ENCODE results near the gene CALHM1. TPM values are rescaled to one million over a fixed set of nuclear protein-coding genes. Genes with fewer than 3 reads are reported as not detected.

CALHM1 gene
- total RNA-seq, 2 donors from 2014 or later: not detected

GRCh38 chr10:103416436-103417147, 42.1 kb downstream of the CALHM1 start:
- peaks cover 13 to 60% of the 10 kb centered on the region in 2 donors for H3K36me3 ChIP-seq (replicated peaks in 1 of 2; ENCODE audit: insufficient read depth in 1 of 2, low read depth in 2 of 2)
- ATAC-seq (peak; percentile 59), DNase-seq (peak; percentile 66 to 82 (median 76))
- H3K4me3 ChIP-seq: no peak overlapping the region
- H3K9me3 ChIP-seq: no peaks in the 10 kb centered on the region
- no peaks in the 10 kb centered on the region for H3K4me1 ChIP-seq
- intact Hi-C loops (cut with DNase I): loop anchor here (10.0 kb wide), 1 partner anchor 178 kb away; no protein-coding TSS in a partner anchor
- WGBS, 2 donors: 37 to 44% methylated on average over 8 of the region's 8 CpGs
- no peak overlapping the region for H3K27ac ChIP-seq
- H3K27me3 ChIP-seq: no peaks in the 10 kb centered on the region
- TF ChIP-seq POLR2A (IDR thresholded peaks at IDR 0.05) (no peak), CTCF (IDR thresholded peaks at IDR 0.05) (peak; percentile 33 to 67 (median 62))

DNA sequence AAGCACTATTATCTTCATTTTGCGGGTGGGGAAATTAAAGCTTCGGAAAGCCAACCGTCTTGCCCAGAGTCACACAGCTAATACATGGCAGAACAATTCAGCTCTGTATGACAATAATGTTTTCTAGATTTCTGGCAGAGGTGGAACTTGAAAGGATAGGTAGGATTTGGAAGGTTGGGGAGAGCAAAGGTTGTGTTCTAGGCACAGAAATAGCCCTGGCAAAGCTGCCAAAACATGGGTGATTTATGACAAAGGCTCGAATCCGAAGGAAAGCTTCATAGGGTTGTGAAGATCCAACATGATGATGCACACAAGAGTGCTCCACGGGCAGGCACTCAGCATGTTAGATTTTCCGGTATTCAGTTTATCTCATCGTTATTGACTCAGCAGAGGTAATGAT, 43.1 kb downstream of the CALHM1 start:
- H3K27me3 ChIP-seq: no peaks in the 10 kb centered on the region
- DNase-seq: no peak
- intact Hi-C loops (cut with DNase I): loop anchor here (10.0 kb wide), 1 partner anchor 179 kb away; no protein-coding TSS in a partner anchor
- no peak overlapping the region for H3K4me3 ChIP-seq
- ATAC-seq: no peak
- no peak for TF ChIP-seq CTCF (IDR thresholded peaks at IDR 0.05)
- TF ChIP-seq POLR2A (IDR thresholded peaks at IDR 0.05): no peak
- H3K9me3 ChIP-seq: no peaks in the 10 kb centered on the region
- WGBS, 2 donors: 62 to 71% methylated on average over 8 of the region's 8 CpGs
- no peak overlapping the region for H3K27ac ChIP-seq
- H3K4me1 ChIP-seq: no peaks in the 10 kb centered on the region
- peaks cover 13 to 59% of the 10 kb centered on the region in 2 donors for H3K36me3 ChIP-seq (replicated peaks in 1 of 2; ENCODE audit: insufficient read depth in 1 of 2, low read depth in 2 of 2)

GRCh38 chr10:103413564-103413963, 45.1 kb downstream of the CALHM1 start:
- Histone ChIP-seq H3K4me3 (no peak overlapping the region), H3K36me3 (replicated peaks in 1 of 2; ENCODE audit: insufficient read depth in 1 of 2, low read depth in 2 of 2) (peaks cover 13 to 53% of the 10 kb centered on the region in 2 donors), H3K4me1 (no peaks in the 10 kb centered on the region), H3K9me3 (no peaks in the 10 kb centered on the region), H3K27ac (no peak overlapping the region), H3K27me3 (no peaks in the 10 kb centered on the region)
- intact Hi-C loops (cut with DNase I): loop anchor here (10.0 kb wide), 1 partner anchor 181 kb away; no protein-coding TSS in a partner anchor
- no peak for ATAC-seq
- WGBS, 2 donors: 58 to 80% methylated on average over 2 of the region's 2 CpGs
- TF ChIP-seq CTCF (IDR thresholded peaks at IDR 0.05): no peak
- no peak for DNase-seq

Other genes with a start within 250 kb of the CALHM1 start
- not detected for gene RPEL1, start 213.0 kb downstream of the CALHM1 start, total RNA-seq
- 1 to 10 TPM; 2.3 to 4.7 TPM for gene INA, start 181.8 kb downstream of the CALHM1 start, total RNA-seq
- 10 to 100 TPM in 1 of 2 donors, 1 to 10 TPM in 1; 9.6 to 37.9 TPM for gene PCGF6, start 107.8 kb downstream of the CALHM1 start, total RNA-seq
- gene TAF5, start 90.9 kb downstream of the CALHM1 start, total RNA-seq: 1 to 10 TPM; 2.0 to 5.7 TPM
- gene ATP5MK, start 62.4 kb downstream of the CALHM1 start, total RNA-seq: 10 to 100 TPM; 75.5 to 85.6 TPM
- 10 to 100 TPM; 13.0 to 32.0 TPM for gene PDCD11, start 62.3 kb downstream of the CALHM1 start, total RNA-seq
- 10 to 100 TPM; 11.4 to 17.8 TPM for gene CALHM2, start 6.5 kb downstream of the CALHM1 start, total RNA-seq
- under 1 TPM in 1 of 2 donors, not detected in 1; 0.52 TPM for gene CALHM3, start 20.3 kb upstream of the CALHM1 start, total RNA-seq
- gene NEURL1, start 34.8 kb upstream of the CALHM1 start, total RNA-seq: 10 to 100 TPM; 25.1 to 25.7 TPM

Measured in body of pancreas (tissue), 4 donors.